Lower lobe of right lung (tissue), 2 donors: ENCODE results near the gene BAIAP2L2. TPM values are rescaled to one million over a fixed set of nuclear protein-coding genes. Genes with fewer than 3 reads are reported as not detected.
A peak's percentile ranks its signal among the peaks of the same experiment; 100 is the strongest.

Experiments used
- ATAC-seq, 2 donors: fragments of 200-7000 bp; cut with Tn5 transposase; one replicate each; pipeline ENCODE4 v1.9.1; 2020 to 2022; ENCODE audit warnings: mild to moderate bottlenecking in 2 of 2, moderate library complexity in 2 of 2
- DNase-seq: peaks from one replicate; pipeline ENCODE4 v3.0.0-alpha.2; 2020
- H3K27ac ChIP-seq: fragments of 200-600 bp; one replicate; pipeline ENCODE4 v1.8.0; 2022
- H3K27me3 ChIP-seq: fragments of 200-600 bp; one replicate; pipeline ENCODE4 v1.8.0; 2022; ENCODE audit warnings: low read depth
- H3K36me3 ChIP-seq: fragments of 200-600 bp; one replicate; pipeline ENCODE4 v1.8.0; 2022; ENCODE audit warnings: mild to moderate bottlenecking
- H3K4me1 ChIP-seq: fragments of 200-600 bp; one replicate; pipeline ENCODE4 v1.8.0; 2022
- H3K4me3 ChIP-seq: fragments of 200-600 bp; one replicate; pipeline ENCODE4 v1.8.0; 2022; ENCODE audit warnings: mild to moderate bottlenecking
- H3K9me3 ChIP-seq: fragments of 200-600 bp; one replicate; pipeline ENCODE4 v1.8.0; 2022
- CTCF ChIP-seq: fragments of 200-600 bp; IDR thresholded peaks from one replicate; pipeline ENCODE4 v1.8.0; 2022; ENCODE audit warnings: antibody characterized with exemption, mild to moderate bottlenecking
- intact Hi-C: fragments of 100-400 bp; cut with DNase I; formaldehyde crosslinking; loops from one replicate; pipeline ENCODE4 v1.11.0; 2022
- total RNA-seq: library from RNA; stranded (reverse); fragmentation: NEBNext Ultra II Directional; extraction: Animal tissue kit (Norgen Biotek cat#: 25700); gene quantifications from one replicate; pipeline ENCODE4 v1.2.1, GENCODE V29; 2021
- donor health status: DM: no; HTN: yes; CAD: no; lungs with severe emphysema.

Gene BAIAP2L2
- total RNA-seq, 1 donor from 2014 or later = 0.44 TPM

GRCh38 chr22:38086942-38087341 is 23.5 kb downstream of the BAIAP2L2 start:
- no peak for TF ChIP-seq CTCF
- intact Hi-C loops = no loop called here
- DNase-seq (peak; percentile 42), ATAC-seq (no peak)
- H3K4me3 ChIP-seq = no peak overlapping the region
- H3K27ac ChIP-seq = no peak overlapping the region
- no peaks in the 10 kb centered on the region for H3K36me3 ChIP-seq
- H3K4me1 ChIP-seq = peaks cover 10% of the 10 kb centered on the region
- no peaks in the 10 kb centered on the region for H3K9me3 ChIP-seq
- peaks cover 24% of the 10 kb centered on the region for H3K27me3 ChIP-seq

GRCh38 chr22:38086001-38086845 is 24.3 kb downstream of the BAIAP2L2 start:
- Histone ChIP-seq H3K4me3 (no peak overlapping the region), H3K4me1 (peaks cover 15% of the 10 kb centered on the region), H3K27ac (no peak overlapping the region), H3K9me3 (no peaks in the 10 kb centered on the region), H3K36me3 (no peaks in the 10 kb centered on the region), H3K27me3 (peaks cover 30% of the 10 kb centered on the region)
- intact Hi-C loops = no loop called here
- DNase-seq (peak; percentile 37), ATAC-seq (no peak)
- no peak for TF ChIP-seq CTCF

- H3K27me3 ChIP-seq = peaks cover 37% of the 10 kb centered on the region
- ATAC-seq (no peak), DNase-seq (peak; percentile 15)
- no peak overlapping the region for H3K27ac ChIP-seq
- H3K4me1 ChIP-seq = peaks cover 21% of the 10 kb centered on the region
- H3K9me3 ChIP-seq = no peaks in the 10 kb centered on the region
- TF ChIP-seq CTCF = no peak
- H3K4me3 ChIP-seq = no peak overlapping the region
- intact Hi-C loops = no loop called here
- H3K36me3 ChIP-seq = no peaks in the 10 kb centered on the region
Observed at GRCh38 chr22:38085501-38085900, 25.0 kb downstream of the BAIAP2L2 start.

GRCh38 chr22:38085056-38085455 is 25.4 kb downstream of the BAIAP2L2 start:
- TF ChIP-seq CTCF = no peak
- Histone ChIP-seq H3K9me3 (no peaks in the 10 kb centered on the region), H3K4me1 (peaks cover 22% of the 10 kb centered on the region), H3K27me3 (peaks cover 41% of the 10 kb centered on the region), H3K36me3 (no peaks in the 10 kb centered on the region), H3K4me3 (no peak overlapping the region), H3K27ac (no peak overlapping the region)
- ATAC-seq (no peak), DNase-seq (peak; percentile 20)
- intact Hi-C loops = no loop called here

- no peak within 1 kb of the TSS for H3K4me3 ChIP-seq
- DNase-seq = peak; percentile 35
- no peak for ATAC-seq
- H3K9me3 ChIP-seq = no peaks in the 10 kb centered on the region
- no peak for TF ChIP-seq CTCF
- intact Hi-C loops = no loop called here
- H3K36me3 ChIP-seq = no peaks in the 10 kb centered on the region
- no peak within 1 kb of the TSS for H3K27ac ChIP-seq
- H3K4me1 ChIP-seq = peaks cover 22% of the 10 kb centered on the region
- H3K27me3 ChIP-seq = peaks cover 42% of the 10 kb centered on the region
Observed at GRCh38 chr22:38083931-38084631, 26.4 kb downstream of the BAIAP2L2 start, which contains the start of gene SLC16A8. TSS of gene SLC16A8 (minus strand) at chr22:38084184. CDS start at chr22:38082873, 1,311 bp downstream.
